ENCODE results near the gene MLANA.

MLANA gene

DNA sequence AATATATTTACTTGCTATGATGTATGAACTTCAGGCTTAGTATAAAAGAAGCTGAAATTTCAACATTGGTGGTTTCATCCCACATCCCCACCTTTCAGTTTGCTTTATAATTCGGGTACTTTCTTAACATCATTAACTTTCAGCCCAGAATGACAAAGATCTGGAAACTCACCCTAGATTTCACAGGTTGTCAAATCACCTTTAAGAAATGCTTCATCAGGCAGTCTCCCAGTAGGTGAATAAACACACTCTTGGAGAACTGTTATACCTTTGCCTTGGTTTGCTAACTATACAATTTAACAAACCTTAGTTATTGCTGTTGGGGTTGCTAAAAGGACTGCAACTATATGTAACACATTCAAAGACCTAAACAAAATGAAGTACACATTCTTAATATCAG lies 54.4 kb downstream of the MLANA start:
- no peak overlapping the region for H3K4me2 ChIP-seq (ENCODE audit: low read length)
- no peaks in the 10 kb centered on the region for H3K9me3 ChIP-seq (replicated peaks; ENCODE audit: low read length)
- peaks cover 5% of the 10 kb centered on the region for H3K4me1 ChIP-seq (ENCODE audit: control insufficient read depth, insufficient read depth, low read length)
- no peak overlapping the region for H3K4me3 ChIP-seq (ENCODE audit: low read length)
- no peak overlapping the region for H3K9ac ChIP-seq (ENCODE audit: low read depth, low read length)
- no peaks in the 10 kb centered on the region for H3K36me3 ChIP-seq (ENCODE audit: insufficient read depth, low read length)
- no peaks in the 10 kb centered on the region for H3K27me3 ChIP-seq (ENCODE audit: control insufficient read depth, insufficient read depth, low read length)

DNA sequence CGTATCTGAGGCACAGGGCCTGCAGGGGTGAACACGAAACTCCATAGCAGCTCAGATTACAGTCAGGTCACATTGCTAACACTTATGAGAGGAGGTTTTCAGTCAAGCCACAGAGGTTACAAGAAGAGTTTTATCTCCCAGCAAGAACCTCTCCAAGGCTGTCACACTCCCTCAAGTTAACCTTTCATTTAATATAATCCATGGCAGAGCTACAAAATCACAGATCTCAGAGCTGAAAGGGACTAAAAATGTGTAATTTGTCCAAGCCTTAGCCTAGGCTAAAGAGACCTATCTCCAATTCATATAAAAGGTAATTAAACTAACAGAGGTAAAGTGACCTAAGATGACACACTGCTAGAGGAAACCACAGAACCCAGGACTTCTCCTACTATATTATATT lies 57.2 kb downstream of the MLANA start:
- Histone ChIP-seq H3K27me3 (ENCODE audit: control insufficient read depth, insufficient read depth, low read length) (no peaks in the 10 kb centered on the region), H3K9me3 (replicated peaks; ENCODE audit: low read length) (no peaks in the 10 kb centered on the region), H3K4me3 (ENCODE audit: low read length) (no peak overlapping the region), H3K9ac (ENCODE audit: low read depth, low read length) (no peak overlapping the region), H3K4me1 (ENCODE audit: control insufficient read depth, insufficient read depth, low read length) (peaks cover 8% of the 10 kb centered on the region), H3K36me3 (ENCODE audit: insufficient read depth, low read length) (no peaks in the 10 kb centered on the region), H3K4me2 (ENCODE audit: low read length) (no peak overlapping the region)

DNA sequence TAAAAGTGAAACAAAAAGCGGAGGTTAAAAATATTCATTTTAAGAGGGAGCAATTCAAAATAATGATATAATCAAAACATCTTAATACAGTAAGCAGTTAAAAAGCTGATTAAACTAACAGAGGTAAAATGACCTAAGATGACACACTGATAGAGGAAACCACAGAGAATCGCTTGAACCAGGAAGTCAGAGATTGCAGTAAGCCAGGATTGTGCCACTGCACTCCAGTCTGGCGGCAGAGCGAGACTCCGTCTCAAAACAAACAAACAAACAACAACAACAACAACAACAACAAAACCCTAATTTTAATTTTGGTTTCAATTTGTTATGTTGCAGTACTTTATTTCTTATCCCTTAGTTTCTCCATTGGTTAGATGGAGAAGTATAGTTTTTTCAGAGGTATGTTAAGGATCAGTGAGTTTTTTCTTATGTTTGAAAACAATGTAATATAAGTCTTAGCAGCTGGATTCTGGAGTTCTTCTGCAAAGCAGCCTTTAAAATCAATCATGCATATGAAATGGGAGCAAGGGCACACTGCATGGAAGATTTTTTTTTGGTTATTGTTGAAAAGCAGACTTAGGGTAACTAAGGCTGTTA lies 58.5 kb downstream of the MLANA start:
- Histone ChIP-seq H3K27me3 (ENCODE audit: control insufficient read depth, insufficient read depth, low read length) (no peaks in the 10 kb centered on the region), H3K4me3 (ENCODE audit: low read length) (no peak overlapping the region), H3K36me3 (ENCODE audit: insufficient read depth, low read length) (no peaks in the 10 kb centered on the region), H3K9ac (ENCODE audit: low read depth, low read length) (no peak overlapping the region), H3K4me1 (ENCODE audit: control insufficient read depth, insufficient read depth, low read length) (peaks cover 8% of the 10 kb centered on the region), H3K9me3 (replicated peaks; ENCODE audit: low read length) (no peaks in the 10 kb centered on the region), H3K4me2 (ENCODE audit: low read length) (peak overlapping the region; percentile 72)

DNA sequence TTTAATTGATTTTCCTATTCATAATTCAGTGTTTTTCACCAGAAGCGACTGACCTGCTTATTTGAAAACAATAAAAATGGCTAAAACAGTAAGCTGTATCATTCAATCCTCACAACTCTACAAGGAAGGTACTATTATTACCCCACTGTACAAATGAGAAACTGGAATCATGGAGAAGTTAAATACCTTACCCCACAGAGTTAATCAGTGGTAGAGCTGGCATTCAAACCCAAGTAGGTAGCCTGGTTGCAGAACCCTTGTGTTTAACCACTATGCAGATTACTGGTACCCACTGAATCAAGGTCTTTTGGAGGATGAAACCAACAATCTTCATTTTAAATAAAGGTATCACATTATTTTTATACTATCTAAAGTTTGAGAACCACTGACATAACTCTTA lies 59.6 kb downstream of the MLANA start:
- Histone ChIP-seq H3K9ac (ENCODE audit: low read depth, low read length) (no peak overlapping the region), H3K36me3 (ENCODE audit: insufficient read depth, low read length) (no peaks in the 10 kb centered on the region), H3K4me1 (ENCODE audit: control insufficient read depth, insufficient read depth, low read length) (peaks cover 8% of the 10 kb centered on the region), H3K27me3 (ENCODE audit: control insufficient read depth, insufficient read depth, low read length) (no peaks in the 10 kb centered on the region), H3K4me2 (ENCODE audit: low read length) (no peak overlapping the region), H3K4me3 (ENCODE audit: low read length) (no peak overlapping the region), H3K9me3 (replicated peaks; ENCODE audit: low read length) (no peaks in the 10 kb centered on the region)

DNA sequence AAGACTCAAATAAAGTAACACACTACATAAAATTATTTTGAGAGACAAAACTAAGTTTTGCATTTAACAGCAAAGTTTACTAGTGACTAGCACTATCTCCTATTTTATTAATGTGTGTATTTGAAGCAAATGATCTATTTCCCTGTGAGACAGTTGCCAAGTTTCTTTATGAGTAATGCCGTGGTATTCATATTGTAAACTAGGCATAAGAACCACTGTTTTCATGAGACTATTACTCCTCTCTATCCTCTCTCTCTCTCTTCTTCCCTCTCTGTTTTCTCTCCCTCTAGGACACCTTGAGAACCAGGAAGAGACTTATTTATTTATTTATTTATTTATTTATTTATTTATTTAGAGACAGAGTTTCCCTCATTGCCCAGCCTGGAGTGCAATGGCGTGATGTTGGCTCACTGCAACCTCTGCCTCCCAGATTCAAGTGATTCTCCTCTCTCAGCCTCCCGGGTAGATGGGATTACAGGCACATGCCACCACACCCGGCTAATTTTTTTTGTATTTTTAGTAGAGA lies 61.1 kb downstream of the MLANA start:
- Histone ChIP-seq H3K27me3 (ENCODE audit: control insufficient read depth, insufficient read depth, low read length) (no peaks in the 10 kb centered on the region), H3K4me2 (ENCODE audit: low read length) (no peak overlapping the region), H3K36me3 (ENCODE audit: insufficient read depth, low read length) (no peaks in the 10 kb centered on the region), H3K4me3 (ENCODE audit: low read length) (no peak overlapping the region), H3K9ac (ENCODE audit: low read depth, low read length) (no peak overlapping the region), H3K4me1 (ENCODE audit: control insufficient read depth, insufficient read depth, low read length) (peaks cover 8% of the 10 kb centered on the region), H3K9me3 (replicated peaks; ENCODE audit: low read length) (no peaks in the 10 kb centered on the region)

DNA sequence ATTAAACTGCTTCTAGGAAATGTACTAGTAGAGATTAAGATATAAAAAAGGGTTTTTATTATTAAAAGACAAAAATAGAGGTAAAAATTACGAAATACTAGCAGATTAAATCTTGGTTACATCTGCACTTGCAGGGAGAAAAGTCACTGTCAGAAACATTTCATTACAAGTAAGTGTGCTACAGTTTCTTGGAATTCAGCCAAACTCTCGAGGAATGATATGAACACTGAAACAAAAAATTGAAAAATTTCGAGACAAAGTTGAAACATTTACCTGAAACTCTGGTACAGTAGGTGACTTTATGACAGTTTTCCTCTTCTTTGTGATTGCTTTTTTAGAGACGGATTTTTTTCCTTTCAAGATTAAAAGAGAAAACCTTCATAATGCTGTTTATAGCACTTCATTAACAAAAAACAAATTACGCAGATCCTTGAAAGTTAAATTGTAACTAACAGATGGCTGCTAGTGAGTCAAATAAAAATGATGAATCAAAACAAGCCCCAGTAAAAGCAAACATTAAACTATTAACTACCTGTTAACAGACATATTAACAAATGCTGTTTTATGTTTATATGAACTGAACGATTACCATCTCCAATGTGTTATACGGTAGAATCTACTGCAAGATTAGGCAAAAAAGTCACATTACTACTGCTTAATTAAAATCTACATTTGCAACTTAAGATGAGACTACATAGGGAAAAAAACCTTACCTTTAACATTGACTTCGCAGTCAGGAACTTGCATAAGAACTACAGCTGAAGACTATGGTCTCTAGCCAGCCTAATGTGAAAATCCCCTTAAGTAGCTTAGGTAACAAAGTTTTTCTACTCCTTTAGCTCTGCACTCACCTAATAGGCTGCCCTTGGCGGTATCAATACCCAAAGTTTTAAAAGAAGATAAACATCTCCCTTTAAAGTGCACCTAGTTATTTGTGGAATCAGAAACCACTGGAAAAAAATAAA lies 63.3 kb downstream of the MLANA start:
- Histone ChIP-seq H3K9me3 (replicated peaks; ENCODE audit: low read length) (no peaks in the 10 kb centered on the region), H3K27me3 (ENCODE audit: control insufficient read depth, insufficient read depth, low read length) (no peaks in the 10 kb centered on the region), H3K4me2 (ENCODE audit: low read length) (no peak overlapping the region), H3K9ac (ENCODE audit: low read depth, low read length) (no peak overlapping the region), H3K4me3 (ENCODE audit: low read length) (no peak overlapping the region), H3K4me1 (ENCODE audit: control insufficient read depth, insufficient read depth, low read length) (peaks cover 8% of the 10 kb centered on the region), H3K36me3 (ENCODE audit: insufficient read depth, low read length) (no peaks in the 10 kb centered on the region)

DNA sequence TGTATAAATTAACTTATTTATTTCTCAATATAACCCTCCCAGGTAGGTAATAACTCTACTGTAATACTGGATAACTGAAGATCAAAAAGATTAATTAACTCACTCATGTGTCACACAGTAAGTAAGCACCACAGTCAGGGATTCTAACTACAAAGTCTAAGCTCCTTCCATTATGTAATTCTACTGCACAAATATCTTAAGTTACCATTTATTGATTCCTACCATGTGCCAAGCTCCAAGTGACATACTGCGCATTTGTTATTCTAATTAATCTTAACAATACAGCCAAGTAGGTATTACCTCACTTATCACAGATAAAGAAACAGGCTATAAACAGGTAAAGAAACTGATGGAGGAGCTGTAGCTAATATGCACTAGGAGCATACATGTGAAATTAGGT lies 66.5 kb downstream of the MLANA start:
- Histone ChIP-seq H3K9ac (ENCODE audit: low read depth, low read length) (no peak overlapping the region), H3K9me3 (replicated peaks; ENCODE audit: low read length) (no peaks in the 10 kb centered on the region), H3K27me3 (ENCODE audit: control insufficient read depth, insufficient read depth, low read length) (no peaks in the 10 kb centered on the region), H3K4me1 (ENCODE audit: control insufficient read depth, insufficient read depth, low read length) (peaks cover under 1% of the 10 kb centered on the region), H3K36me3 (ENCODE audit: insufficient read depth, low read length) (no peaks in the 10 kb centered on the region), H3K4me2 (ENCODE audit: low read length) (no peak overlapping the region), H3K4me3 (ENCODE audit: low read length) (no peak overlapping the region)

- Histone ChIP-seq H3K9me3 (replicated peaks; ENCODE audit: low read length) (no peaks in the 10 kb centered on the region), H3K4me3 (ENCODE audit: low read length) (no peak overlapping the region), H3K4me1 (ENCODE audit: control insufficient read depth, insufficient read depth, low read length) (no peaks in the 10 kb centered on the region), H3K36me3 (ENCODE audit: insufficient read depth, low read length) (no peaks in the 10 kb centered on the region), H3K27me3 (ENCODE audit: control insufficient read depth, insufficient read depth, low read length) (no peaks in the 10 kb centered on the region), H3K4me2 (ENCODE audit: low read length) (no peak overlapping the region), H3K9ac (ENCODE audit: low read depth, low read length) (no peak overlapping the region)
These were observed 67.6 kb downstream of the MLANA start for GRCh38 chr9:5958273-5958672.

Data from skeletal muscle satellite cell (primary cell).